ENCODE results near the gene ERI2. TPM values are rescaled to one million over a fixed set of nuclear protein-coding genes. Genes with fewer than 3 reads are reported as not detected.

The ERI2 gene
- total RNA-seq, 1 donor from 2014 or later: 7.1 TPM

GRCh38 chr16:20821682-20822081 lies 15.4 kb upstream of the ERI2 start:
- Mint-ChIP-seq H3K27me3 (ENCODE audit: unreplicated experiment) (no peaks in the 10 kb centered on the region), H3K36me3 (ENCODE audit: low read depth, unreplicated experiment) (peaks cover 4% of the 10 kb centered on the region), H3K9me3 (ENCODE audit: unreplicated experiment) (no peaks in the 10 kb centered on the region), H3K4me1 (ENCODE audit: unreplicated experiment) (no peaks in the 10 kb centered on the region), H3K27ac (ENCODE audit: unreplicated experiment) (no peak overlapping the region), H3K4me3 (ENCODE audit: unreplicated experiment) (no peak overlapping the region)
- no peak for DNase-seq (ENCODE audit: low spot score)
- TF ChIP-seq CTCF (IDR thresholded peaks at IDR 0.05; ENCODE audit: unreplicated experiment): no peak

DNA sequence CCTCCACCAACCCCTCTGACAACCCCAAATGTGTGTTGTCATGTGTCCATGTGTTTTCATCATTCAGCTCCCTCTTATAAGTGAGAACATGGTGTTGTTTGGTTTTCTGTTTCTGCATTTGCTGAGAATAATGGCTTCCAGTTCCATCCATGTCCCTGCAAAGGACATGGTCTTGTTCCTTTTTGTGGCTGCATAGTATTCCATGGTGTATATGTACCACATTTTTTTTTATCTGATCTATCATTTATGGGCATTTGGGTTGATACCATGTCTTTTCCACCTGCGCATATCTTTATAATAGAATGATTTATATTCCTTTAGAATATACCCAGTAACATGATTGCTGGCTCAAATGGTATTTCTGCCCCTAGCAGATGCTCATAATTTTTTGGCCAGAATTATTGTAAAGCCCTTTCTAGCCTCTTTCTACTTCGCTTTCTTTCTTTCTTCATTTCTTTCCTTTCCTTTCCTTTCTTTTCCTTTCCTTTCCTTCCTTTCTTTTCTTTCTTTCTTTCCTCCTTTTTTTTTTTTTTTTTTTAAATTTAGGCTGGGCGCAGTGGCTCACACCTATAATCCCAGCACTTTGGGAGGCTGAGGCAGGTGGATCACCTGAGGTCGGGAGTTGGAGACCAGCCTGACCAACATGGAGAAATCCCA lies 12.8 kb upstream of the ERI2 start:
- no peaks in the 10 kb centered on the region for H3K27me3 Mint-ChIP-seq (ENCODE audit: unreplicated experiment)
- H3K4me1 Mint-ChIP-seq (ENCODE audit: unreplicated experiment): no peaks in the 10 kb centered on the region
- no peak for TF ChIP-seq CTCF (IDR thresholded peaks at IDR 0.05; ENCODE audit: unreplicated experiment)
- H3K9me3 Mint-ChIP-seq (ENCODE audit: unreplicated experiment): no peaks in the 10 kb centered on the region
- no peak overlapping the region for H3K4me3 Mint-ChIP-seq (ENCODE audit: unreplicated experiment)
- H3K36me3 Mint-ChIP-seq (ENCODE audit: low read depth, unreplicated experiment): peaks cover 4% of the 10 kb centered on the region
- no peak for DNase-seq (ENCODE audit: low spot score)
- no peak overlapping the region for H3K27ac Mint-ChIP-seq (ENCODE audit: unreplicated experiment)

GRCh38 chr16:20814784-20815183 lies 8.5 kb upstream of the ERI2 start:
- TF ChIP-seq CTCF (IDR thresholded peaks at IDR 0.05; ENCODE audit: unreplicated experiment): no peak
- DNase-seq (ENCODE audit: low spot score): no peak
- H3K9me3 Mint-ChIP-seq (ENCODE audit: unreplicated experiment): no peaks in the 10 kb centered on the region
- no peak overlapping the region for H3K4me3 Mint-ChIP-seq (ENCODE audit: unreplicated experiment)
- H3K27me3 Mint-ChIP-seq (ENCODE audit: unreplicated experiment): peaks cover 3% of the 10 kb centered on the region
- no peaks in the 10 kb centered on the region for H3K36me3 Mint-ChIP-seq (ENCODE audit: low read depth, unreplicated experiment)
- H3K27ac Mint-ChIP-seq (ENCODE audit: unreplicated experiment): no peak overlapping the region
- H3K4me1 Mint-ChIP-seq (ENCODE audit: unreplicated experiment): no peaks in the 10 kb centered on the region

DNA sequence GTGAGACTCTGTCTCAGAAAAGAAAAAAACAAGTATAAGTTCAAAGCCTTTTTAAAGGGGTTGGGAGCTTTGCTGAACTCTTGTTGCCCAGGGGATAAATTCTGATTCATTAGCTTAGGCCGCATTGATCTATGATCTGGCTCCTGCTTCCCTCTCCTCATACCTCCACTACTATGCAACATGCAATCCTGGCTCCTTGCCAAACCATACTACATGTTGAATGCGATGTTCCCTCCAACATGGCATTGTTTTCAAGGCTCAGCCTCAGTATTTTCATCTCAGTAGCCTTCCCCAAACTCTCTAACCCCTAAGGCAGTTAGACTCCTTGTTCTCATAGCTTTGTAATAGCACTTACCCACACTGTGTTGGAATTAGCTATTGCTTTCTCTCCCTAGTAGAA lies 6.2 kb upstream of the ERI2 start:
- Mint-ChIP-seq H3K36me3 (ENCODE audit: low read depth, unreplicated experiment) (no peaks in the 10 kb centered on the region), H3K4me3 (ENCODE audit: unreplicated experiment) (no peak overlapping the region)

More for the DNA sequence above, 6.2 kb upstream of the ERI2 start:
- H3K27me3 Mint-ChIP-seq (ENCODE audit: unreplicated experiment): peaks cover 3% of the 10 kb centered on the region
- no peak for DNase-seq (ENCODE audit: low spot score)
- no peaks in the 10 kb centered on the region for H3K9me3 Mint-ChIP-seq (ENCODE audit: unreplicated experiment)
- no peak overlapping the region for H3K27ac Mint-ChIP-seq (ENCODE audit: unreplicated experiment)
- TF ChIP-seq CTCF (IDR thresholded peaks at IDR 0.05; ENCODE audit: unreplicated experiment): no peak
- peaks cover 2% of the 10 kb centered on the region for H3K4me1 Mint-ChIP-seq (ENCODE audit: unreplicated experiment)
